HG03066 (cell line): ENCODE data around the gene LRPAP1.
"Not testable (repeated sequence)": the region's sequence is repeated elsewhere in the genome, so short reads cannot be mapped to it uniquely, and the experiment has no call there.

Experiments
- ATAC-seq: cut with Tn5 transposase; IDR thresholded peaks from one replicate; pipeline ENCODE4 v1.9.1; 2021; ENCODE audit warnings: low read depth; ENCODE audit not compliant: unreplicated experiment

Gene LRPAP1

GRCh38 chr4:3464911-3465697 is 67.1 kb downstream of the LRPAP1 start:
- ATAC-seq = no peak

- no peak for ATAC-seq
Measured at GRCh38 chr4:3464349-3464905, 67.8 kb downstream of the LRPAP1 start.

- no peak for ATAC-seq
Measured at GRCh38 chr4:3463556-3464348, 68.5 kb downstream of the LRPAP1 start.

DNA sequence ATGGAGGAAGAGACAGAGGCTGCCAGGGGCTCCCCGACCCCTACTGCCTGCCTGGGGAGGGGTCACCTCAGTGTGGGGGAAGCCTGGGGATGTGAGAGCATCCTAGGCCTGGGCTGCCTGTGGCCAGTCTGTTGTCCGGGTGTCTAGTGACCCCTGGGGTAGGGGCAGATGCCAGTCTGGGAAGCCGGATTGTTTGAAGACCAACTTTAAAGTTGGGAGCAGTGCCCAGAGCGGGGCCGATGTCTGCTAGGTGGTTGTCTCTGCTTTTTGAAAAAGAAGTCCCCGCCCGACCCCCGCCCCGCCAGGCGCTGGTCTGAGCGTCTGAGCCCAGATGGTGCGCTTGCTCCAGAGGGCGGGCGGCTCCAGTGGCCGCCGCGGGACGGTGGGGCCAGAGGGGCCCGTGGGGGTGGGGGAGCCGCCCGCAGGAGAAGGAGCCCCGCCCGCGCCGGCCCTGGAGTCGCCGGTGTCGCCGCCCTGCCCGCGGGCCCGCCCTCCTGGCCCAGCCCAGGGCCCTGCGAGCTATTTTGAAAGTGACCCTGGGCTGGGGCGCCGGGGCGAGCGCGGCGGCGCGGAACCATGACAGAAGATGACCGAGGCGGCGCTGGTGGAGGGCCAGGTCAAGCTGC is 69.3 kb downstream of the LRPAP1 start, which contains the start of gene DOK7:
Gene DOK7, plus strand, starts transcription at position 517 of the 626 bp plus-strand sequence. Its CDS starts 70 bp downstream, at position 587.
- no peak for ATAC-seq

DNA sequence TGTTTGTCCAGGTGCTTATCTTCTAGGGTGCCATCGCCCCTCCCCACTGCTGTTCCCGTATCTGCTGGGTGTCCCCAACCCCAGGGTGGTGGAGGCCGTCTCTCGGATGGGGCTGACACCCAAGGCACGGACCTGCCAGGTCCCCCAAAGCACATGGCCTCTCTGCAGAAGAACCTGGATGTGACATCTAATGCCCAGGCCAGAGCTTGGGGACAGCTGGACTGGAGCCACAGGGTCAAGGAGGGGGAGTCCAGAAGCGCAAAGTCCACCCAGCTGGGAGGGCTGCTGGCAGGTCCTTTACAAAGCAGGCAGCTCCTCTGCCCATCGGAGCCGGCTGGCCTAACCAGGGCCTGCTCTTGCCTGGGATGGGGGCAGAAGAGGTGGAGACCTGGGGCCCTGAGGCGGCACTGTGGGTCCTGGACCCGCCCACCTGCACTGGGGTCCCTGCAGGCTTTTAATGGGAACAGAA is 69.9 kb downstream of the LRPAP1 start:
- no peak for ATAC-seq

GRCh38 chr4:3461515-3462291 is 70.5 kb downstream of the LRPAP1 start:
- no peak for ATAC-seq

GRCh38 chr4:3460926-3461325 is 71.3 kb downstream of the LRPAP1 start:
- no peak for ATAC-seq

DNA sequence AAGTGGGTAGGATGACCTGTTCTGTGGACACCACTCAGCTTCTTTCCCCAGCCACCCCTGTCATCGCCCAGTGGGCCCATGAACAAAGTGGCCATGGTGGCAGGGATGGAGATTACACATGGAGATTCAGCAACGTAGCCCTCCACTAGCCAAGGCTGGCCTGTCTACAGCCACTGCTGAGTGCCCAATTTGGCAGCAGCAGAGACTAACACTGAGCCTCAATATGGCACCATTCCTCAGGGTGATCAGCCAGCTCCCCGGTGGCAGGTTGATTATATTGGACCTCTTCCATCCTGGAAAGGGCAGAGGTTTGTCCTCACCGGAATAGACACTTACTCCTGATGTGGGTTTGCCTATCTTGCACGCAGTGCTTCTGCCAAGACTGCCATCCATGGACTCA is 73.1 kb downstream of the LRPAP1 start:
- not testable (repeated sequence) for ATAC-seq

DNA sequence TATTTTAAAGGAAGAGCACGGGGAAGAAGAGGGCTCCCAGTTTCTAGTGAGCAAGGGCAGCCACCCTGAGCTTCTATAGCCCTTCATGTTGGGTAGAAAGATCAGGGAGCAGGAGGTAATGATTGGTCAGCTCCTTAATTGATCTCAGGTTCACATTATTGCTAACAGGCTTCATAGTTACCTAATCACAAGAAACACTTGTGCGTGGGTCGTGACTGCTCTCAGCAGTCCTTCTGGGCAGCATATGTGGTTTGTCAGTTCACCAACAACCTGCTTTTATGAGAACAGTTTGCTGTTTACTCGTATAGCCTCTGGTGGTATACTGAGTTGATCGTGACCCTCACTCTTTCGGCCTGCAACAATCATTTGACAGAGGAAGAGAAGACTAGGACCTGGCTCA is 73.9 kb downstream of the LRPAP1 start:
- no peak for ATAC-seq

GRCh38 chr4:3455596-3455995 is 76.6 kb downstream of the LRPAP1 start:
- ATAC-seq = not testable (repeated sequence)
